GM13976 (cell line): ENCODE measurements around the gene KRTAP12-4.
"Not testable (repeated sequence)": the region's sequence is repeated elsewhere in the genome, so short reads cannot be mapped to it uniquely, and the experiment has no call there.

Experiments used
- DNase-seq: peaks from one replicate; pipeline ENCODE4 v3.0.0; 2012; ENCODE audit warnings: low spot score
- in situ Hi-C: fragments of 300-500 bp; cut with MboI; formaldehyde crosslinking; loops from one replicate; pipeline ENCODE4 v1.12.0; 2022; ENCODE audit warnings: low sequenced_read_pairs, mixed read lengths, inconsistent platforms; ENCODE audit not compliant: unreplicated experiment
- TF ChIP-seq, protein P1 (sequence below): IDR thresholded peaks from 2 replicates; pipeline ENCODE4 v1.5.1; 2012; ENCODE audit warnings: borderline replicate concordance, mild to moderate bottlenecking; ENCODE audit not compliant: insufficient read depth; ENCODE audit errors: extremely low read depth, missing control alignments, control extremely low read depth

The KRTAP12-4 gene

GRCh38 chr21:44650973-44651675, 3.3 kb downstream of the KRTAP12-4 start:
- in situ Hi-C loops, result no loop called here
- DNase-seq, result no peak
- TF ChIP-seq, protein P1, sequence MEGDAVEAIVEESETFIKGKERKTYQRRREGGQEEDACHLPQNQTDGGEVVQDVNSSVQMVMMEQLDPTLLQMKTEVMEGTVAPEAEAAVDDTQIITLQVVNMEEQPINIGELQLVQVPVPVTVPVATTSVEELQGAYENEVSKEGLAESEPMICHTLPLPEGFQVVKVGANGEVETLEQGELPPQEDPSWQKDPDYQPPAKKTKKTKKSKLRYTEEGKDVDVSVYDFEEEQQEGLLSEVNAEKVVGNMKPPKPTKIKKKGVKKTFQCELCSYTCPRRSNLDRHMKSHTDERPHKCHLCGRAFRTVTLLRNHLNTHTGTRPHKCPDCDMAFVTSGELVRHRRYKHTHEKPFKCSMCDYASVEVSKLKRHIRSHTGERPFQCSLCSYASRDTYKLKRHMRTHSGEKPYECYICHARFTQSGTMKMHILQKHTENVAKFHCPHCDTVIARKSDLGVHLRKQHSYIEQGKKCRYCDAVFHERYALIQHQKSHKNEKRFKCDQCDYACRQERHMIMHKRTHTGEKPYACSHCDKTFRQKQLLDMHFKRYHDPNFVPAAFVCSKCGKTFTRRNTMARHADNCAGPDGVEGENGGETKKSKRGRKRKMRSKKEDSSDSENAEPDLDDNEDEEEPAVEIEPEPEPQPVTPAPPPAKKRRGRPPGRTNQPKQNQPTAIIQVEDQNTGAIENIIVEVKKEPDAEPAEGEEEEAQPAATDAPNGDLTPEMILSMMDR, result no peak

GRCh38 chr21:44650265-44650972, 4.0 kb downstream of the KRTAP12-4 start:
- no peak for DNase-seq
- TF ChIP-seq, protein P1, result no peak
- in situ Hi-C loops, result no loop called here

- DNase-seq, result no peak
- in situ Hi-C loops, result no loop called here
- TF ChIP-seq, protein P1, result no peak
These were observed 4.8 kb downstream of the KRTAP12-4 start for GRCh38 chr21:44649521-44650100.

DNA sequence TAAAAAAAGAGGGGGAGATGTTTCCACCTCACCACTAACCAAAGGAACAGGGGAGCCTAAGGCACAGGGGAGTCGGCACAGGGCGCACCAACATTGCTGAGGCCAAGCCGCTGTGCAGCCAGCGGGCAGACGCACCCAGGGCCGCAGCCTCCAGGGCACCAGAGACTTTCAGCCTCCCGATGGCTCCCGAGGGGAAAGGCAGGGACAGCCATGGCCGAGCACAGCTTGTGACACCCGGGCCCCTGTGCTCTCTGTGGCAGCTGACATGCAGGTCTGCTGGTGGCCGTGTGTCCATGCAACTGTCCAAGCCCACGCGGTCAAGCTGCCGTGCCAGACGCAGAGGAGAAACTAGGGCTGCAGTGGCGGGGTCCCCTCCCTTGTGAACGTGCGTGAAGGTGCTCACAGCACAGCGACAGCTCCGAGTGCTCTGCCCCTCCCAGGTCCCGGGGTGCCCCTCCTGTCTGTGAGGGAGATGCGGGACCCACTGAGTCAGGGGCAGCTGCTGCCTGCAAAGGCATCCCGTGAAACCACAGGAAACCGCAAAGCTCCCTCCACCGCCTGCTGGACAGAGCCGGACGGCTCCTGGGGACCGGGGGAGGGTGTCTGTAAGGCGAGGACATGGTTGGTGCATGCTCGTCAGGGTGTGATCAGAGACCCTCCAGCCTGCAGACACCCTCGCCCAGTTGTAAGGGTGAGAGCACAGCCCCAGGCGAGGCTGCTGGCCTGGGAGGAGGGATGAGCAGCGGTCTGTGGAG, 5.7 kb downstream of the KRTAP12-4 start:
- in situ Hi-C loops, result no loop called here
- no peak for DNase-seq

GRCh38 chr21:44647222-44647552, 7.3 kb downstream of the KRTAP12-4 start:
- TF ChIP-seq, protein P1, result no peak
- in situ Hi-C loops, result no loop called here
- DNase-seq, result no peak

More for the DNA sequence above, 5.7 kb downstream of the KRTAP12-4 start:
- TF ChIP-seq, protein P1, result no peak

- in situ Hi-C loops, DNase-seq: not testable (repeated sequence)
These were observed 7.9 kb downstream of the KRTAP12-4 start, which contains the start of gene KRTAP10-11 for GRCh38 chr21:44646366-44647221. Gene KRTAP10-11, plus strand, starts transcription at chr21:44646414. Its CDS starts 45 bp downstream, at chr21:44646459.
